Suprapubic skin (tissue), 4 donors: ENCODE measurements around the gene CALML5. TPM values are rescaled to one million over a fixed set of nuclear protein-coding genes. Genes with fewer than 3 reads are reported as not detected.

ENCODE experiments used
- DNase-seq, 2 donors: peaks; one replicate each; pipeline ENCODE4 v3.0.0-alpha.2; 2019; ENCODE audit warnings: low spot score in 2 of 2
- H3K27ac ChIP-seq: fragments of 200-600 bp; sonication (generic); one replicate; pipeline ENCODE4 v1.5.1; 2019
- H3K27me3 ChIP-seq: fragments of 200-600 bp; sonication (generic); one replicate; pipeline ENCODE4 v1.5.1; 2019
- H3K36me3 ChIP-seq: fragments of 200-600 bp; sonication (generic); one replicate; pipeline ENCODE4 v1.5.1; 2019
- H3K4me1 ChIP-seq: fragments of 200-600 bp; sonication (generic); one replicate; pipeline ENCODE4 v1.5.1; 2019
- H3K4me3 ChIP-seq: fragments of 200-600 bp; sonication (generic); one replicate; pipeline ENCODE4 v1.5.1; 2019; ENCODE audit warnings: mild to moderate bottlenecking
- H3K9me3 ChIP-seq: fragments of 200-600 bp; sonication (generic); one replicate; pipeline ENCODE4 v1.5.1; 2019
- CTCF ChIP-seq, 2 donors: fragments of 200-600 bp in 1 of 2; fragments of 450-650 bp in 1 of 2; sonication (generic) in 1 of 2; IDR thresholded peaks; one replicate each; pipeline ENCODE4 v1.5.1; 2016 to 2019; ENCODE audit warnings: antibody characterized with exemption in 2 of 2, mild to moderate bottlenecking in 1 of 2, moderate library complexity in 1 of 2
- EP300 ChIP-seq: sonication (generic); formaldehyde crosslinking; IDR thresholded peaks from one replicate; pipeline ENCODE4 v1.6.1; 2017; ENCODE audit warnings: antibody characterized with exemption
- POLR2A ChIP-seq, 2 donors: fragments of 450-650 bp; IDR thresholded peaks; one replicate each; pipeline ENCODE4 v1.6.1; 2017; ENCODE audit warnings: antibody characterized with exemption in 2 of 2, mild to moderate bottlenecking in 2 of 2, moderate library complexity in 2 of 2
- POLR2AphosphoS5 ChIP-seq, 3 donors: sonication (generic); formaldehyde crosslinking; IDR thresholded peaks; one replicate each; pipeline ENCODE4 v1.6.1; 2017; ENCODE audit warnings: antibody characterized with exemption in 3 of 3
- WGBS: methylation state at CpG from one replicate; pipeline ENCODE4 v1.1.5; 2018; 5-methylcytosine and 5-hydroxymethylcytosine counted together
- total RNA-seq, 4 donors: library from RNA; depleted of rRNA; stranded (reverse); fragments of >200 nt; gene quantifications; one replicate each; pipeline ENCODE4 v1.1.0, GENCODE V29; 2016

CALML5 gene
- total RNA-seq, 4 donors from 2014 or later = 429 to 3,135 (median 2,230) TPM

GRCh38 chr10:5494611-5495010 is 4.8 kb downstream of the CALML5 start:
- H3K4me1 ChIP-seq = peaks cover 20% of the 10 kb centered on the region
- no peak overlapping the region for H3K27ac ChIP-seq
- H3K9me3 ChIP-seq = no peaks in the 10 kb centered on the region
- H3K36me3 ChIP-seq = no peaks in the 10 kb centered on the region
- H3K4me3 ChIP-seq = no peak overlapping the region
- WGBS = 83% methylated on average over 8 of the region's 8 CpGs
- TF ChIP-seq POLR2AphosphoS5 (IDR thresholded peaks at IDR 0.05) = no peak
- no peak for TF ChIP-seq CTCF (IDR thresholded peaks at IDR 0.05)
- TF ChIP-seq POLR2A (IDR thresholded peaks at IDR 0.05) = no peak
- TF ChIP-seq EP300 = no peak
- H3K27me3 ChIP-seq = no peaks in the 10 kb centered on the region
- peak in 1 of 2 donors; percentile 59 for DNase-seq

- DNase-seq = peak in 1 of 2 donors; percentile 37
- TF ChIP-seq POLR2A (IDR thresholded peaks at IDR 0.05) (no peak), CTCF (IDR thresholded peaks at IDR 0.05) (no peak), EP300 (no peak), POLR2AphosphoS5 (IDR thresholded peaks at IDR 0.05) (no peak)
- WGBS = 65% methylated on average over 3 of the region's 3 CpGs
Measured at GRCh38 chr10:5493691-5494090, 5.7 kb downstream of the CALML5 start.

GRCh38 chr10:5492929-5493576 is 6.3 kb downstream of the CALML5 start:
- Histone ChIP-seq H3K9me3 (no peaks in the 10 kb centered on the region), H3K4me3 (no peak overlapping the region), H3K4me1 (peaks cover 10% of the 10 kb centered on the region), H3K27me3 (no peaks in the 10 kb centered on the region), H3K36me3 (no peaks in the 10 kb centered on the region), H3K27ac (no peak overlapping the region)
- 92% methylated on average over 9 of the region's 13 CpGs for WGBS
- DNase-seq = peak in 1 of 2 donors; percentile 59
- TF ChIP-seq CTCF (IDR thresholded peaks at IDR 0.05) (no peak), POLR2A (IDR thresholded peaks at IDR 0.05) (no peak)

More at GRCh38 chr10:5493691-5494090, 5.7 kb downstream of the CALML5 start:
- H3K36me3 ChIP-seq = no peaks in the 10 kb centered on the region
- H3K4me1 ChIP-seq = peaks cover 16% of the 10 kb centered on the region
- H3K9me3 ChIP-seq = no peaks in the 10 kb centered on the region
- no peaks in the 10 kb centered on the region for H3K27me3 ChIP-seq
- no peak overlapping the region for H3K27ac ChIP-seq
- no peak overlapping the region for H3K4me3 ChIP-seq

- 93% methylated on average over 4 of the region's 4 CpGs for WGBS
- no peak for TF ChIP-seq POLR2A (IDR thresholded peaks at IDR 0.05)
- TF ChIP-seq POLR2AphosphoS5 (IDR thresholded peaks at IDR 0.05) = no peak
- no peak for TF ChIP-seq EP300
- no peak for TF ChIP-seq CTCF (IDR thresholded peaks at IDR 0.05)
- H3K27ac ChIP-seq = no peak overlapping the region
Measured at GRCh38 chr10:5492322-5492855, 7.0 kb downstream of the CALML5 start.

GRCh38 chr10:5491477-5491876 is 7.9 kb downstream of the CALML5 start:
- WGBS = 78% methylated on average over 1 of the region's 7 CpGs
- Histone ChIP-seq H3K27ac (no peak overlapping the region), H3K4me3 (no peak overlapping the region), H3K4me1 (peaks cover 16% of the 10 kb centered on the region), H3K36me3 (no peaks in the 10 kb centered on the region), H3K27me3 (no peaks in the 10 kb centered on the region), H3K9me3 (no peaks in the 10 kb centered on the region)
- DNase-seq = no peak
- TF ChIP-seq POLR2AphosphoS5 (IDR thresholded peaks at IDR 0.05) (no peak), CTCF (IDR thresholded peaks at IDR 0.05) (no peak), EP300 (no peak), POLR2A (IDR thresholded peaks at IDR 0.05) (no peak)

More at GRCh38 chr10:5492322-5492855, 7.0 kb downstream of the CALML5 start:
- no peak overlapping the region for H3K4me3 ChIP-seq
- H3K27me3 ChIP-seq = no peaks in the 10 kb centered on the region
- H3K36me3 ChIP-seq = no peaks in the 10 kb centered on the region
- DNase-seq = peak in 1 of 2 donors; percentile 40
- H3K9me3 ChIP-seq = no peaks in the 10 kb centered on the region
- peaks cover 9% of the 10 kb centered on the region for H3K4me1 ChIP-seq
